ENCODE measurements around the gene CCR4.
"Not testable (repeated sequence)": the region's sequence is repeated elsewhere in the genome, so short reads cannot be mapped to it uniquely, and the experiment has no call there.

Gene CCR4

GRCh38 chr3:32951410-32951811, at the start of gene CCR4:
Gene CCR4, plus strand, starts transcription at chr3:32951644. Its CDS starts 1,779 bp downstream, at chr3:32953423.
- DNase-seq (ENCODE audit: low spot score) = no peak

- DNase-seq (ENCODE audit: low spot score) = not testable (repeated sequence)
These were observed 48.5 kb upstream of the CCR4 start for GRCh38 chr3:32902887-32903371.

GRCh38 chr3:32903953-32904352, 47.5 kb upstream of the CCR4 start:
- no peak for DNase-seq (ENCODE audit: low spot score)

- no peak for DNase-seq (ENCODE audit: low spot score)
These were observed 41.4 kb upstream of the CCR4 start for GRCh38 chr3:32909999-32910398.

- no peak for DNase-seq (ENCODE audit: low spot score)
These were observed 40.5 kb upstream of the CCR4 start for GRCh38 chr3:32910954-32911353.

GRCh38 chr3:32912046-32912445, 39.4 kb upstream of the CCR4 start:
- no peak for DNase-seq (ENCODE audit: low spot score)

GRCh38 chr3:32913790-32914446, 37.5 kb upstream of the CCR4 start:
- DNase-seq (ENCODE audit: low spot score) = no peak

GRCh38 chr3:32919920-32920319, 31.5 kb upstream of the CCR4 start:
- no peak for DNase-seq (ENCODE audit: low spot score)

GRCh38 chr3:32922078-32922477, 29.4 kb upstream of the CCR4 start:
- no peak for DNase-seq (ENCODE audit: low spot score)

- no peak for DNase-seq (ENCODE audit: low spot score)
These were observed 21.3 kb upstream of the CCR4 start for GRCh38 chr3:32930161-32930560.

GRCh38 chr3:32931273-32931672, 20.2 kb upstream of the CCR4 start:
- not testable (repeated sequence) for DNase-seq (ENCODE audit: low spot score)

GRCh38 chr3:32934150-32934742, 17.2 kb upstream of the CCR4 start:
- DNase-seq (ENCODE audit: low spot score) = no peak

- no peak for DNase-seq (ENCODE audit: low spot score)
These were observed 14.1 kb upstream of the CCR4 start for GRCh38 chr3:32937331-32937730.

GRCh38 chr3:32939531-32940284, 11.7 kb upstream of the CCR4 start:
- not testable (repeated sequence) for DNase-seq (ENCODE audit: low spot score)

- DNase-seq (ENCODE audit: low spot score) = no peak
These were observed 10.7 kb upstream of the CCR4 start for GRCh38 chr3:32940726-32941125.

- no peak for DNase-seq (ENCODE audit: low spot score)
These were observed 6.3 kb upstream of the CCR4 start for GRCh38 chr3:32945136-32945535.

GRCh38 chr3:32945598-32945997, 5.8 kb upstream of the CCR4 start:
- DNase-seq (ENCODE audit: low spot score) = not testable (repeated sequence)

- no peak for DNase-seq (ENCODE audit: low spot score)
These were observed 4.3 kb upstream of the CCR4 start for GRCh38 chr3:32946973-32947788.

GRCh38 chr3:32947789-32948238, 3.6 kb upstream of the CCR4 start:
- DNase-seq (ENCODE audit: low spot score) = peak; percentile 58

- DNase-seq (ENCODE audit: low spot score) = no peak
These were observed 2.6 kb upstream of the CCR4 start for GRCh38 chr3:32948625-32949445.

- no peak for DNase-seq (ENCODE audit: low spot score)
These were observed 928 bp upstream of the CCR4 start for GRCh38 chr3:32950516-32950915.
